DOHH2 (cell line): Measurements from ENCODE around the gene GALNT9.

Source experiments
- H3F3A ChIP-seq: fragments of 200-600 bp; sonication (generic), shearing (Covaris generic); 2 replicates; pipeline ENCODE4 v1.6.0; 2016; ENCODE audit warnings: antibody characterized with exemption, mild to moderate bottlenecking; ENCODE audit not compliant: control insufficient read depth, insufficient read depth
- H3K27ac ChIP-seq: fragments of 200-600 bp; sonication (generic); 2 replicates; pipeline ENCODE4 v1.5.1; 2014; ENCODE audit warnings: low read depth, mild to moderate bottlenecking, low read length, moderate library complexity
- H3K27me3 ChIP-seq: fragments of 200-600 bp; sonication (generic); 2 replicates; pipeline ENCODE4 v1.6.1; 2014; ENCODE audit warnings: mild to moderate bottlenecking, low read length, mixed read lengths; ENCODE audit not compliant: control insufficient read depth
- H3K36me3 ChIP-seq: fragments of 200-600 bp; sonication (generic); 2 replicates; pipeline ENCODE4 v1.6.1; 2014; ENCODE audit warnings: mild to moderate bottlenecking, low read length, moderate library complexity, mixed read lengths; ENCODE audit not compliant: control insufficient read depth
- H3K4me1 ChIP-seq: fragments of 200-600 bp; sonication (generic); 2 replicates; pipeline ENCODE4 v1.6.1; 2014; ENCODE audit warnings: mild to moderate bottlenecking, low read length, mixed read lengths; ENCODE audit not compliant: control insufficient read depth
- H3K4me2 ChIP-seq: fragments of 200-600 bp; sonication (generic); 2 replicates; pipeline ENCODE4 v1.6.0; 2014; ENCODE audit warnings: mild to moderate bottlenecking, low read length, moderate library complexity
- H3K4me3 ChIP-seq: fragments of 200-600 bp; sonication (generic); 2 replicates; pipeline ENCODE4 v1.5.1; 2014; ENCODE audit warnings: mild to moderate bottlenecking, low read length, mixed read lengths
- H3K79me2 ChIP-seq: fragments of 200-600 bp; sonication (generic); 2 replicates; pipeline ENCODE4 v1.6.1; 2014; ENCODE audit warnings: mild to moderate bottlenecking, low read length, mixed read lengths; ENCODE audit not compliant: control insufficient read depth
- H3K9me2 ChIP-seq: fragments of 200-600 bp; sonication (generic); replicated peaks from 2 replicates; pipeline ENCODE4 v1.6.1; 2014; ENCODE audit warnings: mild to moderate bottlenecking, low read length, mixed read lengths; ENCODE audit not compliant: control insufficient read depth
- H3K9me3 ChIP-seq: fragments of 200-600 bp; sonication (generic); 2 replicates; pipeline ENCODE4 v1.6.1; 2014; ENCODE audit warnings: antibody characterized with exemption, low read length, mixed read lengths; ENCODE audit not compliant: control insufficient read depth, insufficient read depth
- H4K20me1 ChIP-seq: fragments of 200-600 bp; sonication (generic); 2 replicates; pipeline ENCODE4 v1.6.0; 2014; ENCODE audit warnings: low read depth, mild to moderate bottlenecking, antibody characterized with exemption, low read length, moderate library complexity; ENCODE audit not compliant: control insufficient read depth, insufficient read depth
- CTCF ChIP-seq: fragments of 200-600 bp; sonication (generic); IDR thresholded peaks from one replicate; pipeline ENCODE4 v1.5.1; 2014; ENCODE audit warnings: antibody characterized with exemption, mild to moderate bottlenecking, low read depth, low read length; ENCODE audit not compliant: poor library complexity, severe bottlenecking
- EZH2phosphoT487 ChIP-seq: fragments of 200-600 bp; sonication (generic); IDR thresholded peaks from 2 replicates; pipeline ENCODE4 v1.6.1; 2017; ENCODE audit warnings: borderline replicate concordance, mild to moderate bottlenecking, antibody characterized with exemption, low read length, moderate library complexity, mixed read lengths

Gene GALNT9

DNA sequence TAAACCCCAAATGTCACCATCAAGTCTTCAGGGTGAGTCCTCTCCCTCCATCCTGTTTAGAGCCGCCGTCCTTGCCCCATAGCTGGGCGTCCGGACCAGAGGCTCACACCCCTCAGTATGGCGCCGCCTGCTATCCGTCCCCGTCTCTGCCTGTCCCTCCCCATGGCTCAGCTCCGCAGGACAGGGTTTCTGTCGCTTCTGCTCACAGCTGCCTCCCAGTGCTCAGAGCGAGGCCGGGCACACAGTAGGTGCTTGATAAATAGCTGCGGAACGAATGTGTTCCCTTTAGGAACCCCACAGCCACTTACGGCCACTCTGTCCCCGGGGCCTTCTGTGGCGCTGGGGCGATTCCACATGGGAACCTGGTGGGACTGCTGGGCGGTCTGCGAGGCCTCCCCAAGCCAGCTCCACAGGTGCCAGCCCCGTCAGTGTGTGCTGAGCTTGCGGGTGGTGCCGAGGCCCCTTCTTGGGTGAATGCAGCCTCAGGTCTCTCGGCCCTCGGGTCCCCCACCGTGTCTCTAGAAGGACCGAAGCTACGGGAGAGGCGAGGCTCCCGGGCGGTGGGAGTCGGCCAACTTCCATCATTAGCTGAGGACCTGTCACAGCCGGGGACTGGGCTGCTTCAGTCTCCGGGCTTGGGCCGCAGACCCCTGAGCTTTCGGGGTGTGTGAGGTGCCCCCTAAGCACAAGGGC lies 122.2 kb downstream of the GALNT9 start:
- TF ChIP-seq EZH2phosphoT487 (no peak), CTCF (no peak)
- Histone ChIP-seq H3F3A (no peaks in the 10 kb centered on the region), H3K27me3 (peaks cover 15% of the 10 kb centered on the region; the same call in 1 of the 2 replicates), H3K4me2 (no peak overlapping the region), H3K4me3 (no peak overlapping the region), H3K4me1 (no peaks in the 10 kb centered on the region), H3K9me3 (no peaks in the 10 kb centered on the region), H3K9me2 (no peaks in the 10 kb centered on the region), H3K79me2 (no peaks in the 10 kb centered on the region), H3K36me3 (no peaks in the 10 kb centered on the region), H4K20me1 (no peaks in the 10 kb centered on the region), H3K27ac (no peak overlapping the region)

- H3K36me3 ChIP-seq: no peaks in the 10 kb centered on the region
- H3K27me3 ChIP-seq: peaks cover 15% of the 10 kb centered on the region; the same call in 1 of the 2 replicates
- no peaks in the 10 kb centered on the region for H3K9me2 ChIP-seq
- H3K79me2 ChIP-seq: no peaks in the 10 kb centered on the region
- no peaks in the 10 kb centered on the region for H3K4me1 ChIP-seq
- H3K9me3 ChIP-seq: no peaks in the 10 kb centered on the region
- H3F3A ChIP-seq: no peaks in the 10 kb centered on the region
- no peak overlapping the region for H3K27ac ChIP-seq
- no peak for TF ChIP-seq CTCF
- TF ChIP-seq EZH2phosphoT487: no peak
- no peak overlapping the region for H3K4me2 ChIP-seq
- H4K20me1 ChIP-seq: no peaks in the 10 kb centered on the region
- no peak overlapping the region for H3K4me3 ChIP-seq
Observed at GRCh38 chr12:132206046-132206434, 123.3 kb downstream of the GALNT9 start.

DNA sequence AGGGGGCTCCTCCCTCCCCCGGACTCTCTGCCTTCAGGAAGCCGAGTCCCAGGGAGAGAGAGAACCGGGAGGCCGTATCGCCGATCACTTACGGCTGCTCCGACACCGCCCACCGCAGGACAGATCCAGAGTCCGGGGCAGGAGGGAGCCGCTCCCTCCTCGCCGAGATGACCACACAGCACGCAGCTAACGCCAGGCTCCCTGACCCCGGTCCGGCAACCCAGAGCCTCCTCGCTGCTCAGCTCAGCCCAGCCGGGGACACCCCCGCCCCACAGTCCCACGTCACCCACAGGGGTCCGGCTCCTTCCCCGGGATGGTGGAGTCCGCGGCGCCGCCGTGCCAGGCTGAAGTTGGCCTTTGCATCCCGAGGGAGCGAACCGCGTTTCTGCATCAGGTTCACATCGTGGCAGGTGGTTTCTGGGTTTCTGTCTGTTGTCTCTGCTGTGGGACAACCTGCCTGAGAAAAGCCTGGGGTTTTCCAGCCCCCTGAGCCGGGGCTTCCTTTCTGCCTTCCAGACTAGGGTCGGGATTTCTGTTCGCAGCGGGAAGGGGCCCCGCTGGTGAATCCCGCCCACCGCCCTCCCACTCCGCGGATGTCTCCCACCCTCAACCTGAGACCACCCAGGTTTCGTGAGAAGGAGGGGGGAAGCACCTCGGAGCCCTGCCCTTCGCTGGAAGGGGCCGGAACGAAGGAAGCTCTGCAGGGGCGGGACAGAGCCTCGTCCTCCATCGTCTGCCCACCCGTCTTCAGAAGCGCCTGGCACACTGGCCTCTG lies 123.9 kb downstream of the GALNT9 start:
- H3K4me3 ChIP-seq: no peak overlapping the region
- no peaks in the 10 kb centered on the region for H4K20me1 ChIP-seq
- H3K27ac ChIP-seq: no peak overlapping the region
- H3K9me2 ChIP-seq: no peaks in the 10 kb centered on the region
- H3K36me3 ChIP-seq: no peaks in the 10 kb centered on the region
- H3K4me2 ChIP-seq: no peak overlapping the region
- H3K4me1 ChIP-seq: no peaks in the 10 kb centered on the region
- TF ChIP-seq EZH2phosphoT487 (no peak), CTCF (no peak)
- H3K9me3 ChIP-seq: no peaks in the 10 kb centered on the region
- H3F3A ChIP-seq: no peaks in the 10 kb centered on the region
- H3K27me3 ChIP-seq: peaks cover 15% of the 10 kb centered on the region; the same call in 1 of the 2 replicates
- H3K79me2 ChIP-seq: no peaks in the 10 kb centered on the region
